Pancreas (tissue), 10 donors: ENCODE measurements around the gene TARS2. TPM values are rescaled to one million over a fixed set of nuclear protein-coding genes. Genes with fewer than 3 reads are reported as not detected.

Source experiments
- ATAC-seq, 4 donors: fragments of 200-7000 bp; cut with Tn5 transposase; one replicate each; pipeline versions ENCODE4 v1.8.0 to v1.9.1; 2020; ENCODE audit warnings: mild to moderate bottlenecking in 4 of 4, moderate library complexity in 4 of 4
- DNase-seq, 6 donors: peaks; one replicate each; pipeline ENCODE4 v3.0.0-alpha.2; 2020
- FAIRE-seq: peaks from 2 replicates; lab custom pipeline; 2012; peaks lifted over from hg19 to GRCh38; lab: Jason Lieb, UNC
- H3K27ac ChIP-seq, 4 donors: fragments of 200-600 bp; sonication (generic); 1 replicate in 3 of 4; 2 replicates in 1 of 4; pipeline versions ENCODE4 v1.5.0 to v1.8.0; 2020
- H3K27me3 ChIP-seq, 4 donors: fragments of 200-600 bp; one replicate each; pipeline ENCODE4 v1.8.0; 2021
- H3K36me3 ChIP-seq, 3 donors: fragments of 200-600 bp; sonication (generic) in 1 of 3; one replicate each; pipeline versions ENCODE4 v1.5.0 to v1.8.0; 2020 to 2021
- H3K4me1 ChIP-seq, 3 donors: fragments of 200-600 bp; one replicate each; pipeline ENCODE4 v1.8.0; 2021
- H3K4me3 ChIP-seq, 4 donors: fragments of 200-600 bp; sonication (generic) in 2 of 4; one replicate each; pipeline versions ENCODE4 v1.5.0 to v1.8.0; 2020 to 2021
- H3K9me3 ChIP-seq, 4 donors: fragments of 200-600 bp; one replicate each; pipeline ENCODE4 v1.8.0; 2021
- WGBS, 2 donors: extraction: QIAGEN DNeasy Blood & Tissue Kit; methylation state at CpG; one replicate each; pipeline ENCODE4 v1.1.7; 2013; 5-methylcytosine and 5-hydroxymethylcytosine counted together
- intact Hi-C, 3 donors: fragments of 100-400 bp; cut with DNase I; formaldehyde crosslinking; loops; one replicate each; pipeline versions ENCODE4 v1.11.1 to v1.14.2; 2022
- polyA plus RNA-seq, 2 donors: library from polyadenylated mRNA; stranded (reverse); fragments of 200-250 nt; gene quantifications; one replicate each; pipeline ENCODE4 v1.2.3, GENCODE V29; 2013
- total RNA-seq, 6 donors: library from RNA; stranded (reverse); fragmentation: NEBNext Ultra II Directional in 4 of 6; extraction: Animal tissue kit (Norgen Biotek cat#: 25700) in 4 of 6; gene quantifications; one replicate each; pipeline versions ENCODE4 v1.2.1 to v1.2.4, GENCODE V29; 2021 to 2023
- TF ChIP-seq, protein P1 (sequence below), 4 donors: fragments of 200-600 bp; sonication (generic) in 3 of 4; IDR thresholded peaks; one replicate each; pipeline versions ENCODE4 v1.5.0 to v1.8.0; 2021; ENCODE audit warnings: antibody characterized with exemption in 4 of 4
- donor health status: healthy with polysubstance abuse.
- donor health status: DM: no; HTN: no; CAD: no; lungs with moderate emphysema.
- donor health status: DM: no; HTN: no; CAD: no.
- donor health status: control.
- donor health status: control.
- donor health status: Bipolar disorder and iron deficiency.
- donor health status: DM: yes; HTN: yes; CAD: no.
- donor health status: DM: no; HTN: no; CAD: no.
- donor health status: DM: no; HTN: no; CAD: no.
- donor health status: DM: yes; HTN: yes; CAD: no.

The TARS2 gene
- total and polyA plus RNA-seq, 8 donors = 6.9 to 13.6 (median 9.8) TPM

DNA sequence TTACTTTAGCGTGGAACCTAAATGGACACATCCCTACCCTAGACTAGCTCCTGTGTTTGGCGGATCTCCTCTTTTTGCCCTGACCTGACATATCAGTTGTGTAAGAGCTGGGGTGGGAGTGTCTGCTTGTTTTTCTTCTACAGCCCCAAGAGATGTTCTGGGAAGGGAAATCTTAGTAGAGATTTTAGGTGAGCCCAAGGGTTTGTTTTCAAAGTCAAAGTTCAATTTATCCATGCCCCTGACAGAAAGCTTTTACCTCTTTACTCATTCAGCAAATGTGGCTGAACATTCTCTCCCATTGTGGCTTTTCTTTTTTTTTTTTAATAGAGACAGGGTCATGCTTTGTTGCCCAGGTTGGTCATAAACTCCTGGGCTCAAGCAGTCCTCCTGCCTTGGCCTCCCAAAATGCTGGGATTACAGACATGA is 7.3 kb upstream of the TARS2 start:
- WGBS, 2 donors = 38 to 44% methylated on average over 2 of the region's 2 CpGs
- Histone ChIP-seq H3K4me3 (no peak overlapping the region), H3K27ac (no peak overlapping the region), H3K36me3 (no peaks in the 10 kb centered on the region), H3K27me3 (no peaks in the 10 kb centered on the region), H3K9me3 (no peaks in the 10 kb centered on the region), H3K4me1 (no peaks in the 10 kb centered on the region)
- FAIRE-seq (no peak), DNase-seq (no peak), ATAC-seq (no peak)
- intact Hi-C loops = no loop called here
- TF ChIP-seq, protein P1, sequence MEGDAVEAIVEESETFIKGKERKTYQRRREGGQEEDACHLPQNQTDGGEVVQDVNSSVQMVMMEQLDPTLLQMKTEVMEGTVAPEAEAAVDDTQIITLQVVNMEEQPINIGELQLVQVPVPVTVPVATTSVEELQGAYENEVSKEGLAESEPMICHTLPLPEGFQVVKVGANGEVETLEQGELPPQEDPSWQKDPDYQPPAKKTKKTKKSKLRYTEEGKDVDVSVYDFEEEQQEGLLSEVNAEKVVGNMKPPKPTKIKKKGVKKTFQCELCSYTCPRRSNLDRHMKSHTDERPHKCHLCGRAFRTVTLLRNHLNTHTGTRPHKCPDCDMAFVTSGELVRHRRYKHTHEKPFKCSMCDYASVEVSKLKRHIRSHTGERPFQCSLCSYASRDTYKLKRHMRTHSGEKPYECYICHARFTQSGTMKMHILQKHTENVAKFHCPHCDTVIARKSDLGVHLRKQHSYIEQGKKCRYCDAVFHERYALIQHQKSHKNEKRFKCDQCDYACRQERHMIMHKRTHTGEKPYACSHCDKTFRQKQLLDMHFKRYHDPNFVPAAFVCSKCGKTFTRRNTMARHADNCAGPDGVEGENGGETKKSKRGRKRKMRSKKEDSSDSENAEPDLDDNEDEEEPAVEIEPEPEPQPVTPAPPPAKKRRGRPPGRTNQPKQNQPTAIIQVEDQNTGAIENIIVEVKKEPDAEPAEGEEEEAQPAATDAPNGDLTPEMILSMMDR (IDR thresholded peaks at IDR 0.05) = no peak

DNA sequence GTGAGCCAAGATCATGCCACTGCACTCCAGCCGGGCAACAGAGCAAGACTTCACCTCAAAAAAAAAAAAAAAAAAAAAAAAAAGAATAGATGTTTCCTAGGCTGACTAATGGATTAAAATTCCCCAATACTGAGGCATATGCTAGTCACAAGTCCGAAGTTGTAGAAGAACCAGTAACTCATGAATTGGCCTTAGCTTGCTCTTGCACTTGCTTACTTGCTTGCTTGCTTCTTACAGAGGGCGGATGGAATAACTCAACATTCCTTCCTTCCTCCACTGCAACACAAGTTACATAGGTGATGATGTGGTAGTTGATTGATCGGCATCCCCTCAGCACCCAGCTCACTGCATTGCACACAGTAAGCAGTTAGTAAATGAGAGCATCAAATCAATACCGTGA is 2.8 kb upstream of the TARS2 start:
- H3K4me1 ChIP-seq = peaks cover 5 to 9% (median 7%) of the 10 kb centered on the region in 3 donors
- H3K27me3 ChIP-seq = no peaks in the 10 kb centered on the region
- no peaks in the 10 kb centered on the region for H3K9me3 ChIP-seq
- FAIRE-seq (no peak), DNase-seq (no peak), ATAC-seq (no peak)
- no peak overlapping the region for H3K4me3 ChIP-seq
- TF ChIP-seq, protein P1 (IDR thresholded peaks at IDR 0.05) = no peak
- WGBS, 2 donors = 72 to 81% methylated on average over 5 of the region's 5 CpGs
- intact Hi-C loops = no loop called here
- H3K27ac ChIP-seq = no peak overlapping the region
- H3K36me3 ChIP-seq = no peaks in the 10 kb centered on the region

DNA sequence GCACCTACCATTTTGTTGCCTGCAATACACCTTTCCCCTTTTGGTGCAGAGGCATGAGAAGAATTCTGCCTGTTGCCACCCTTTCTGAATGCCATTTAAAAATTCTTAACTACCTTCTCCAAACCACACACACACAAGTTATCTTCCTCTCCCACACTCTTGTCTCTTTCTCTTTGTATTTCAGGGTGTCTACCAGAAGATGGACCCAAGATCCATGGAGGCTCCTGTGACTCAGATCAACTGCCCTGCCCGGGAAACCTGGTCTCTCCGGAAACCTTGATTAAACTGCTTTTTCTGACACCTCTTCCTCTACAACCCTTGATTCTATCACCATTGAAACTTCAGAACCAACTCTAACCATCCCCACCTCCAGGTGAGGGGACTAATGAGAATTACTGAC is 2.4 kb upstream of the TARS2 start:
- 5 to 7% methylated on average over 2 of the region's 2 CpGs for WGBS, 2 donors
- peaks cover 5 to 9% (median 7%) of the 10 kb centered on the region in 3 donors for H3K4me1 ChIP-seq
- no peak overlapping the region for H3K4me3 ChIP-seq
- no peak for FAIRE-seq
- H3K36me3 ChIP-seq = no peaks in the 10 kb centered on the region
- no peak for DNase-seq
- H3K27ac ChIP-seq = no peak overlapping the region
- H3K27me3 ChIP-seq = no peaks in the 10 kb centered on the region
- no peak for ATAC-seq
- no peaks in the 10 kb centered on the region for H3K9me3 ChIP-seq
- TF ChIP-seq, protein P1 (IDR thresholded peaks at IDR 0.05) = no peak
- intact Hi-C loops = no loop called here

DNA sequence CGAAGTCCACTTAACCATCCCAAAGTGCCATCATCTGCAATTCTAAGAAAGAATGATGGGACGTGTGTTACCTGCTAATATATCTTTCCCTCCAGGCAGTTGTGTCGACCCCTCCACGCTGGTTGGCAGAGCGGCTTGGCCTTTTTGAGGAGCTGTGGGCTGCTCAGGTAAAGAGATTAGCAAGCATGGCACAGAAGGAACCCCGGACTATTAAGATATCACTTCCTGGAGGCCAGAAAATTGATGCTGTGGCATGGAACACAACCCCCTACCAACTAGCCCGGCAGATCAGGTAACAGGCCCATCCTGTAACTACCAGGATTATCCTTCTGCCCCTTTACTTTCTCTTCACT is 520 bp downstream of the TARS2 start:
- Histone ChIP-seq H3K36me3 (peaks cover 0 to 7% (median 0%) of the 10 kb centered on the region in 3 donors), H3K27ac (peak overlapping the region in 1 of 4 donors; percentile 34), H3K4me3 (peak overlapping the region; percentile 66 to 79 (median 74)), H3K27me3 (no peaks in the 10 kb centered on the region), H3K4me1 (peaks cover 5 to 9% (median 7%) of the 10 kb centered on the region in 3 donors), H3K9me3 (no peaks in the 10 kb centered on the region)
- TF ChIP-seq, protein P1 (IDR thresholded peaks at IDR 0.05) = no peak
- WGBS, 2 donors = 1 to 3% methylated on average over 7 of the region's 7 CpGs
- FAIRE-seq = no peak
- peak in 1 of 4 donors; percentile 23 for ATAC-seq
- no peak for DNase-seq
- intact Hi-C loops = no loop called here

DNA sequence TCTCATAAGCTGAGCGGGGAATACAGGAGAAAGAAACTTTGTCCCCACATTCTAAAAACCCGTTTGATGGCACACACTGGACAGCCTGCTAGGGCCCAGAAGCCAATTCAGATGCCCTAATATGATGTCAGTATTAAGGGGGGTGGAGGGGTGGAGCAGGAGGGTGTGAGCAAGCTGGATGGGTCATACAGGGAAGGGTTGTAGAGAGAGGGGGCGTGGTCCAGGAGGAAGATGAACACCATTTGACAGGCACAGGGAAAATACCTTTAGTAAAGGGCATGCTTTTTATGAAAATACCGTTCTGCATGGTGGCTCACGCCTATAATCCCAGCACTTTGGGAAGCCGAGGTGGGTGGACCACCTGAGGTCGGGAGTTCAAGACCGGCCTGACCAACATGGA is 6.0 kb downstream of the TARS2 start:
- TF ChIP-seq, protein P1 (IDR thresholded peaks at IDR 0.05) = no peak
- no peak overlapping the region for H3K27ac ChIP-seq
- DNase-seq = no peak
- H3K4me1 ChIP-seq = peaks cover 1 to 5% (median 2%) of the 10 kb centered on the region in 3 donors
- no peaks in the 10 kb centered on the region for H3K27me3 ChIP-seq
- WGBS, 2 donors = 96% methylated on average over 8 of the region's 8 CpGs
- no peak for FAIRE-seq
- no peaks in the 10 kb centered on the region for H3K9me3 ChIP-seq
- ATAC-seq = no peak
- H3K4me3 ChIP-seq = no peak overlapping the region
- intact Hi-C loops = no loop called here
- peaks cover 0 to 38% (median 0%) of the 10 kb centered on the region in 3 donors for H3K36me3 ChIP-seq
